HL-60 (cell line): ENCODE results near the gene RAB12.

ENCODE experiments used
- DNase-seq, 2 experiments: peaks; one replicate each; pipeline ENCODE4 v3.0.0-alpha.2; 2010 to 2020; ENCODE audit warnings: low read depth in 1 of 2, low spot score in 1 of 2
- H3K27ac ChIP-seq: fragments of 250-450 bp; sonication (Bioruptor Pico); replicated peaks from 2 replicates; pipeline ENCODE4 v1.5.1; 2020; ENCODE audit warnings: mild to moderate bottlenecking, moderate library complexity
- H3K27me3 ChIP-seq: fragments of 250-450 bp; sonication (Bioruptor Pico); 2 replicates; pipeline ENCODE4 v1.5.1; 2021; ENCODE audit warnings: mild to moderate bottlenecking, moderate library complexity; ENCODE audit not compliant: insufficient read depth, poor library complexity, severe bottlenecking
- H3K4me3 ChIP-seq: replicated peaks from 2 replicates; pipeline ENCODE4 v1.5.1; 2011; ENCODE audit warnings: mild to moderate bottlenecking, control low read depth, low read length; ENCODE audit not compliant: insufficient read depth
- CTCF ChIP-seq: IDR thresholded peaks from one replicate; pipeline ENCODE4 v1.5.1; 2011; ENCODE audit warnings: low read length, control low read depth, inconsistent platforms; ENCODE audit not compliant: insufficient read depth
- GABPA ChIP-seq: IDR thresholded peaks from 2 replicates; pipeline ENCODE4 v1.6.1; 2012; ENCODE audit warnings: low read depth
- POLR2AphosphoS5 ChIP-seq: IDR thresholded peaks from 2 replicates; pipeline ENCODE4 v1.6.1; 2012; ENCODE audit warnings: low read depth
- REST ChIP-seq: IDR thresholded peaks from 2 replicates; pipeline ENCODE4 v1.6.1; 2012; ENCODE audit warnings: low read depth; ENCODE audit not compliant: insufficient replicate concordance
- SPI1 ChIP-seq: IDR thresholded peaks from 2 replicates; pipeline ENCODE4 v1.6.1; 2012; ENCODE audit warnings: low read depth, mild to moderate bottlenecking, borderline replicate concordance

Gene RAB12

GRCh38 chr18:8616028-8616401 lies 6.8 kb downstream of the RAB12 start:
- H3K4me3 ChIP-seq, result no peak overlapping the region
- no peak for DNase-seq
- TF ChIP-seq SPI1, result no peak
- TF ChIP-seq GABPA, result no peak
- no peak for TF ChIP-seq CTCF
- TF ChIP-seq POLR2AphosphoS5, result no peak
- no peak for TF ChIP-seq REST
- H3K27me3 ChIP-seq, result no peaks in the 10 kb centered on the region
- H3K27ac ChIP-seq, result peak overlapping the region; percentile 43

GRCh38 chr18:8617907-8618306 lies 8.7 kb downstream of the RAB12 start:
- DNase-seq, result no peak
- Histone ChIP-seq H3K4me3 (no peak overlapping the region), H3K27me3 (no peaks in the 10 kb centered on the region), H3K27ac (no peak overlapping the region)
- no peak for TF ChIP-seq CTCF
- no peak for TF ChIP-seq POLR2AphosphoS5
- TF ChIP-seq REST, result no peak
- no peak for TF ChIP-seq SPI1

GRCh38 chr18:8619041-8619440 lies 9.8 kb downstream of the RAB12 start:
- no peak for DNase-seq
- no peaks in the 10 kb centered on the region for H3K27me3 ChIP-seq
- H3K4me3 ChIP-seq, result no peak overlapping the region
- TF ChIP-seq SPI1 (no peak), REST (no peak), CTCF (no peak), GABPA (no peak), POLR2AphosphoS5 (no peak)
- no peak overlapping the region for H3K27ac ChIP-seq
